Mammary epithelial cell (primary cell): ENCODE data around the gene ANKRD13C.

Source experiments
- EZH2 ChIP-seq: IDR thresholded peaks from 2 replicates; pipeline ENCODE4 v1.6.1; 2012; ENCODE audit warnings: low read length, inconsistent platforms, borderline replicate concordance
- TF ChIP-seq, protein P1 (sequence below), 2 donors: IDR thresholded peaks in 1 of 2; conservative IDR thresholded peaks in 1 of 2; 2 replicates each; pipeline ENCODE4 v1.5.1; 2011 to 2012; ENCODE audit warnings: inconsistent platforms in 2 of 2, low read length in 2 of 2, mild to moderate bottlenecking in 2 of 2, control low read depth in 1 of 2, low read depth in 1 of 2; ENCODE audit not compliant: insufficient read depth in 1 of 2; ENCODE audit errors: extremely low read depth in 1 of 2

DNA sequence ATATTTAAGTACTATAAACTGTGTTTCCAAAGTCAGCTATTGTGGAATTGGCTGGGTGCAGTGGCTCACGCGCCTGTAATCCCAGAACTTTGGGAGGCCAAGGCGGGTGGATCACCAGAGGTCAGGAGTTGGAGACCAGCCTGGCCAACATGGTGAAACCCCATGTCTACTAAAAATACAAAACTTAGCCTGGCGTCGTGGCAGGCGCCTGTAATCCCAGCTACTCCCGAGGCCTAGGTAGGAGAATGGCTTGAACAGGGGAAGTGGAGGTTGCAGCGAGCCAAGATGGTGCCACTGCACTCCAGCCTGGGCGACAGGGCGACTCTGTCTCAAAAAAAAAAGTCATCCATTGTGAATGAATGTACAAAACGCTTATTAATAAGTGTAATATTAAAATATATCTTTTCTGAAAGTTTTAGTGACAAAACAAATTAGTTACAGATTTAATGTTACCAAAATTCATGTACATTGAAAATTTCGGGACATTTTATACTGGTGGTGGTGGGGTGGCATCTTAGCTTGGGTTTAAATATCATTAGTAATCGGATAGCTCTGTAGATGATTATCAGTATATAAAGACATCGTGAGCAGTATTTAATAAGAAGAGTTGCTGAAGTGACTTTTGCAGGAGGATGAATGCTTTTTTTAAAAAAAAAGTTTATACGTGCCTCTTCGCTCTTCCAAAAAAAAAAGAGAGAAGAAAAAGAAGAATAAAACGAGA is 133.8 kb downstream of the ANKRD13C start:
- TF ChIP-seq, protein P1, sequence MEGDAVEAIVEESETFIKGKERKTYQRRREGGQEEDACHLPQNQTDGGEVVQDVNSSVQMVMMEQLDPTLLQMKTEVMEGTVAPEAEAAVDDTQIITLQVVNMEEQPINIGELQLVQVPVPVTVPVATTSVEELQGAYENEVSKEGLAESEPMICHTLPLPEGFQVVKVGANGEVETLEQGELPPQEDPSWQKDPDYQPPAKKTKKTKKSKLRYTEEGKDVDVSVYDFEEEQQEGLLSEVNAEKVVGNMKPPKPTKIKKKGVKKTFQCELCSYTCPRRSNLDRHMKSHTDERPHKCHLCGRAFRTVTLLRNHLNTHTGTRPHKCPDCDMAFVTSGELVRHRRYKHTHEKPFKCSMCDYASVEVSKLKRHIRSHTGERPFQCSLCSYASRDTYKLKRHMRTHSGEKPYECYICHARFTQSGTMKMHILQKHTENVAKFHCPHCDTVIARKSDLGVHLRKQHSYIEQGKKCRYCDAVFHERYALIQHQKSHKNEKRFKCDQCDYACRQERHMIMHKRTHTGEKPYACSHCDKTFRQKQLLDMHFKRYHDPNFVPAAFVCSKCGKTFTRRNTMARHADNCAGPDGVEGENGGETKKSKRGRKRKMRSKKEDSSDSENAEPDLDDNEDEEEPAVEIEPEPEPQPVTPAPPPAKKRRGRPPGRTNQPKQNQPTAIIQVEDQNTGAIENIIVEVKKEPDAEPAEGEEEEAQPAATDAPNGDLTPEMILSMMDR (conservative IDR thresholded peaks at IDR 0.05 in 1 of 2, IDR thresholded peaks at IDR 0.05 in 1 of 2; ENCODE audit: extremely low read depth in 1 of 2, insufficient read depth in 1 of 2, low read depth in 1 of 2, low read length in 2 of 2) = no peak
- no peak for TF ChIP-seq EZH2
